Measurements from ENCODE around the gene F12.

DNA sequence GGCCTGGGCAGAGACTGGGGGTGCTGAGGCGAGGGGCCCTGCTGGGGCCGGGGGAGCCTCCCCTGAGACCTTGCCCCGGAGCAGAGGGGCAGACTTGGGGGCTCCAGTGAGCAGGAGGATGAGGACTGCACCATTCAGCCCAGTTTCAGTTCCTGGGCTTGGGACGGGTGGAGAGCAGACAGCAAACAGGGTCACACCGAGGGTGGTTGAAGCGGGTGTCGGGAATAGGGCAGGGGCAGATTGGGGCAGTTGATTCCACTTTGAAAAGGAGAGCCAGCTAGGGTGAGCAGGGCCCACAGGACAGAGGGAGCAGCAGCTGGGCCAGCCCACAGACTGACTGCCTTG lies 21.6 kb upstream of the F12 start:
- TF ChIP-seq POLR2AphosphoS5 (IDR thresholded peaks at IDR 0.05; ENCODE audit: low read depth, low read length) (no peak), SIN3A (IDR thresholded peaks at IDR 0.05; ENCODE audit: borderline replicate concordance, insufficient read depth, low read depth, low read length) (no peak), TCF7L2 (IDR thresholded peaks at IDR 0.05; ENCODE audit: low read depth, low read length) (no peak)
- TF ChIP-seq, protein P1, sequence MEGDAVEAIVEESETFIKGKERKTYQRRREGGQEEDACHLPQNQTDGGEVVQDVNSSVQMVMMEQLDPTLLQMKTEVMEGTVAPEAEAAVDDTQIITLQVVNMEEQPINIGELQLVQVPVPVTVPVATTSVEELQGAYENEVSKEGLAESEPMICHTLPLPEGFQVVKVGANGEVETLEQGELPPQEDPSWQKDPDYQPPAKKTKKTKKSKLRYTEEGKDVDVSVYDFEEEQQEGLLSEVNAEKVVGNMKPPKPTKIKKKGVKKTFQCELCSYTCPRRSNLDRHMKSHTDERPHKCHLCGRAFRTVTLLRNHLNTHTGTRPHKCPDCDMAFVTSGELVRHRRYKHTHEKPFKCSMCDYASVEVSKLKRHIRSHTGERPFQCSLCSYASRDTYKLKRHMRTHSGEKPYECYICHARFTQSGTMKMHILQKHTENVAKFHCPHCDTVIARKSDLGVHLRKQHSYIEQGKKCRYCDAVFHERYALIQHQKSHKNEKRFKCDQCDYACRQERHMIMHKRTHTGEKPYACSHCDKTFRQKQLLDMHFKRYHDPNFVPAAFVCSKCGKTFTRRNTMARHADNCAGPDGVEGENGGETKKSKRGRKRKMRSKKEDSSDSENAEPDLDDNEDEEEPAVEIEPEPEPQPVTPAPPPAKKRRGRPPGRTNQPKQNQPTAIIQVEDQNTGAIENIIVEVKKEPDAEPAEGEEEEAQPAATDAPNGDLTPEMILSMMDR (IDR thresholded peaks at IDR 0.05) = no peak
- TF ChIP-seq, protein P2, sequence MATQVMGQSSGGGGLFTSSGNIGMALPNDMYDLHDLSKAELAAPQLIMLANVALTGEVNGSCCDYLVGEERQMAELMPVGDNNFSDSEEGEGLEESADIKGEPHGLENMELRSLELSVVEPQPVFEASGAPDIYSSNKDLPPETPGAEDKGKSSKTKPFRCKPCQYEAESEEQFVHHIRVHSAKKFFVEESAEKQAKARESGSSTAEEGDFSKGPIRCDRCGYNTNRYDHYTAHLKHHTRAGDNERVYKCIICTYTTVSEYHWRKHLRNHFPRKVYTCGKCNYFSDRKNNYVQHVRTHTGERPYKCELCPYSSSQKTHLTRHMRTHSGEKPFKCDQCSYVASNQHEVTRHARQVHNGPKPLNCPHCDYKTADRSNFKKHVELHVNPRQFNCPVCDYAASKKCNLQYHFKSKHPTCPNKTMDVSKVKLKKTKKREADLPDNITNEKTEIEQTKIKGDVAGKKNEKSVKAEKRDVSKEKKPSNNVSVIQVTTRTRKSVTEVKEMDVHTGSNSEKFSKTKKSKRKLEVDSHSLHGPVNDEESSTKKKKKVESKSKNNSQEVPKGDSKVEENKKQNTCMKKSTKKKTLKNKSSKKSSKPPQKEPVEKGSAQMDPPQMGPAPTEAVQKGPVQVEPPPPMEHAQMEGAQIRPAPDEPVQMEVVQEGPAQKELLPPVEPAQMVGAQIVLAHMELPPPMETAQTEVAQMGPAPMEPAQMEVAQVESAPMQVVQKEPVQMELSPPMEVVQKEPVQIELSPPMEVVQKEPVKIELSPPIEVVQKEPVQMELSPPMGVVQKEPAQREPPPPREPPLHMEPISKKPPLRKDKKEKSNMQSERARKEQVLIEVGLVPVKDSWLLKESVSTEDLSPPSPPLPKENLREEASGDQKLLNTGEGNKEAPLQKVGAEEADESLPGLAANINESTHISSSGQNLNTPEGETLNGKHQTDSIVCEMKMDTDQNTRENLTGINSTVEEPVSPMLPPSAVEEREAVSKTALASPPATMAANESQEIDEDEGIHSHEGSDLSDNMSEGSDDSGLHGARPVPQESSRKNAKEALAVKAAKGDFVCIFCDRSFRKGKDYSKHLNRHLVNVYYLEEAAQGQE (IDR thresholded peaks at IDR 0.05; ENCODE audit: insufficient read depth in 1 of 2, low read depth in 2 of 2, low read length in 1 of 2) = no peak

Measured in Panc1 (cell line).